NT2/D1 (cell line): ENCODE data around the gene MACF1.

Source experiments
- YY1 ChIP-seq: IDR thresholded peaks from 2 replicates; pipeline ENCODE4 v1.6.1; 2011; ENCODE audit not compliant: insufficient read length, insufficient read depth
- ZNF274 ChIP-seq: IDR thresholded peaks from 2 replicates; pipeline ENCODE4 v1.6.1; 2011; ENCODE audit warnings: mild to moderate bottlenecking, low read depth, low read length

- TF ChIP-seq YY1 = no peak
- TF ChIP-seq ZNF274 = no peak
Measured at GRCh38 chr1:39173995-39174380, 30.5 kb upstream of the MACF1 start.
